Mucosa of rectum (tissue), 2 donors: Measurements from ENCODE around the gene SYNGR1.

Source experiments
- H3K27ac ChIP-seq, 2 donors: one replicate each; pipeline ENCODE4 v1.7.0; 2013; ENCODE audit warnings: inconsistent platforms in 2 of 2, low read depth in 2 of 2, low read length in 2 of 2
- H3K27me3 ChIP-seq, 2 donors: one replicate each; pipeline ENCODE4 v1.7.0; 2013; ENCODE audit warnings: low read length in 2 of 2; ENCODE audit not compliant: control insufficient read depth in 2 of 2, insufficient read depth in 2 of 2
- H3K36me3 ChIP-seq, 2 donors: one replicate each; pipeline ENCODE4 v1.7.0; 2013; ENCODE audit warnings: low read length in 2 of 2; ENCODE audit not compliant: control insufficient read depth in 2 of 2, insufficient read depth in 2 of 2
- H3K4me1 ChIP-seq, 2 donors: one replicate each; pipeline ENCODE4 v1.7.0; 2013; ENCODE audit warnings: low read length in 2 of 2, mild to moderate bottlenecking in 1 of 2; ENCODE audit not compliant: control insufficient read depth in 2 of 2, insufficient read depth in 2 of 2
- H3K4me3 ChIP-seq, 2 donors: one replicate each; pipeline ENCODE4 v1.7.0; 2013; ENCODE audit warnings: low read length in 2 of 2
- H3K9ac ChIP-seq, 2 donors: one replicate each; pipeline ENCODE4 v1.7.0; 2013; ENCODE audit warnings: low read length in 2 of 2, low read depth in 1 of 2, mild to moderate bottlenecking in 1 of 2
- H3K9me3 ChIP-seq, 2 donors: one replicate each; pipeline ENCODE4 v1.7.0; 2013; ENCODE audit warnings: low read length in 2 of 2; ENCODE audit not compliant: control insufficient read depth in 2 of 2
- donor health status: healthy.
- donor health status: Normal muscosa, but diverticular disease.

SYNGR1 gene

GRCh38 chr22:39416319-39416718 lies 66.5 kb downstream of the SYNGR1 start:
- H3K9me3 ChIP-seq = no peaks in the 10 kb centered on the region
- H3K27me3 ChIP-seq = no peaks in the 10 kb centered on the region
- H3K4me1 ChIP-seq = peaks cover 2 to 6% of the 10 kb centered on the region in 2 donors
- no peak overlapping the region for H3K27ac ChIP-seq
- H3K36me3 ChIP-seq = peaks cover 41 to 53% of the 10 kb centered on the region in 2 donors
- H3K4me3 ChIP-seq = no peak overlapping the region
- no peak overlapping the region for H3K9ac ChIP-seq

GRCh38 chr22:39417641-39418040 lies 67.8 kb downstream of the SYNGR1 start:
- no peak overlapping the region for H3K4me3 ChIP-seq
- H3K9ac ChIP-seq = no peak overlapping the region
- no peaks in the 10 kb centered on the region for H3K27me3 ChIP-seq
- H3K9me3 ChIP-seq = no peaks in the 10 kb centered on the region
- peaks cover 51 to 63% of the 10 kb centered on the region in 2 donors for H3K36me3 ChIP-seq
- no peak overlapping the region for H3K27ac ChIP-seq
- peaks cover 0 to 4% of the 10 kb centered on the region in 2 donors for H3K4me1 ChIP-seq

GRCh38 chr22:39418696-39419095 lies 68.9 kb downstream of the SYNGR1 start:
- Histone ChIP-seq H3K27me3 (no peaks in the 10 kb centered on the region), H3K4me3 (no peak overlapping the region), H3K27ac (no peak overlapping the region), H3K9me3 (no peaks in the 10 kb centered on the region), H3K36me3 (peaks cover 52 to 67% of the 10 kb centered on the region in 2 donors), H3K4me1 (peaks cover 0 to 4% of the 10 kb centered on the region in 2 donors), H3K9ac (no peak overlapping the region)

GRCh38 chr22:39419096-39419495 lies 69.3 kb downstream of the SYNGR1 start:
- H3K27ac ChIP-seq = no peak overlapping the region
- peaks cover 55 to 70% of the 10 kb centered on the region in 2 donors for H3K36me3 ChIP-seq
- H3K9me3 ChIP-seq = no peaks in the 10 kb centered on the region
- peaks cover 0 to 4% of the 10 kb centered on the region in 2 donors for H3K4me1 ChIP-seq
- H3K4me3 ChIP-seq = no peak overlapping the region
- no peaks in the 10 kb centered on the region for H3K27me3 ChIP-seq
- no peak overlapping the region for H3K9ac ChIP-seq

- Histone ChIP-seq H3K36me3 (peaks cover 56 to 70% of the 10 kb centered on the region in 2 donors), H3K4me3 (no peak overlapping the region), H3K9ac (no peak overlapping the region), H3K27me3 (no peaks in the 10 kb centered on the region), H3K4me1 (no peaks in the 10 kb centered on the region), H3K27ac (no peak overlapping the region), H3K9me3 (no peaks in the 10 kb centered on the region)
These were observed 70.1 kb downstream of the SYNGR1 start for GRCh38 chr22:39419911-39420310.

- no peaks in the 10 kb centered on the region for H3K4me1 ChIP-seq
These were observed 71.9 kb downstream of the SYNGR1 start for GRCh38 chr22:39421691-39422090.

GRCh38 chr22:39422101-39422500 lies 72.3 kb downstream of the SYNGR1 start:
- no peaks in the 10 kb centered on the region for H3K4me1 ChIP-seq
- H3K9me3 ChIP-seq = no peaks in the 10 kb centered on the region
- H3K27me3 ChIP-seq = no peaks in the 10 kb centered on the region
- H3K36me3 ChIP-seq = peaks cover 48 to 61% of the 10 kb centered on the region in 2 donors
- H3K9ac ChIP-seq = no peak overlapping the region
- no peak overlapping the region for H3K27ac ChIP-seq
- H3K4me3 ChIP-seq = no peak overlapping the region

More at GRCh38 chr22:39421691-39422090, 71.9 kb downstream of the SYNGR1 start:
- H3K9ac ChIP-seq = no peak overlapping the region
- no peak overlapping the region for H3K4me3 ChIP-seq
- no peaks in the 10 kb centered on the region for H3K27me3 ChIP-seq
- H3K27ac ChIP-seq = no peak overlapping the region
- no peaks in the 10 kb centered on the region for H3K9me3 ChIP-seq
- H3K36me3 ChIP-seq = peaks cover 48 to 60% of the 10 kb centered on the region in 2 donors

GRCh38 chr22:39422721-39423120 lies 72.9 kb downstream of the SYNGR1 start:
- Histone ChIP-seq H3K36me3 (peaks cover 54 to 63% of the 10 kb centered on the region in 2 donors), H3K9ac (no peak overlapping the region), H3K27ac (no peak overlapping the region), H3K27me3 (no peaks in the 10 kb centered on the region), H3K9me3 (no peaks in the 10 kb centered on the region), H3K4me1 (no peaks in the 10 kb centered on the region), H3K4me3 (no peak overlapping the region)

GRCh38 chr22:39423976-39424375 lies 74.2 kb downstream of the SYNGR1 start:
- Histone ChIP-seq H3K27ac (no peak overlapping the region), H3K9me3 (no peaks in the 10 kb centered on the region), H3K27me3 (no peaks in the 10 kb centered on the region), H3K4me3 (no peak overlapping the region), H3K36me3 (peaks cover 53 to 61% of the 10 kb centered on the region in 2 donors), H3K4me1 (no peaks in the 10 kb centered on the region), H3K9ac (no peak overlapping the region)

- Histone ChIP-seq H3K9me3 (no peaks in the 10 kb centered on the region), H3K27ac (no peak overlapping the region), H3K4me3 (no peak overlapping the region), H3K4me1 (peaks cover 2 to 4% of the 10 kb centered on the region in 2 donors), H3K27me3 (no peaks in the 10 kb centered on the region), H3K9ac (no peak overlapping the region), H3K36me3 (peaks cover 37 to 57% of the 10 kb centered on the region in 2 donors)
These were observed 76.7 kb downstream of the SYNGR1 start for GRCh38 chr22:39426380-39427043.
